Uterus (tissue), 4 donors: ENCODE results near the gene CDC42SE2. TPM values are rescaled to one million over a fixed set of nuclear protein-coding genes. Genes with fewer than 3 reads are reported as not detected.

ENCODE experiments used
- DNase-seq, 2 donors: peaks; one replicate each; pipeline ENCODE4 v3.0.0-alpha.2; 2019 to 2020
- H3K27ac ChIP-seq, 2 donors: fragments of 200-600 bp; sonication (generic); 1 replicate in 1 of 2; 2 replicates in 1 of 2; pipeline ENCODE4 v1.5.1; 2016 to 2018
- H3K27me3 ChIP-seq, 2 donors: fragments of 200-600 bp; sonication (generic); one replicate each; pipeline ENCODE4 v1.5.1; 2018 to 2019; ENCODE audit warnings: control low read depth in 1 of 2
- H3K36me3 ChIP-seq, 2 donors: fragments of 200-600 bp; sonication (generic); one replicate each; pipeline ENCODE4 v1.5.1; 2019; ENCODE audit warnings: control low read depth in 1 of 2
- H3K4me1 ChIP-seq, 2 donors: fragments of 200-600 bp; sonication (generic); one replicate each; pipeline ENCODE4 v1.5.1; 2018 to 2019; ENCODE audit warnings: control low read depth in 1 of 2
- H3K4me3 ChIP-seq, 2 donors: fragments of 200-600 bp; sonication (generic); 1 replicate in 1 of 2; 2 replicates in 1 of 2; pipeline ENCODE4 v1.5.1; 2018 to 2019; ENCODE audit warnings: mild to moderate bottlenecking in 1 of 2
- H3K9me3 ChIP-seq, 2 donors: fragments of 200-600 bp; sonication (generic); one replicate each; pipeline ENCODE4 v1.5.1; 2019; ENCODE audit warnings: control low read depth in 1 of 2
- POLR2A ChIP-seq, 2 donors: fragments of 450-650 bp; IDR thresholded peaks; one replicate each; pipeline ENCODE4 v1.6.1; 2016; ENCODE audit warnings: antibody characterized with exemption in 2 of 2, mild to moderate bottlenecking in 1 of 2, moderate library complexity in 1 of 2
- intact Hi-C: fragments of 100-400 bp; cut with DNase I; formaldehyde crosslinking; loops from one replicate; pipeline ENCODE4 v1.15.1; 2023; ENCODE audit warnings: low total_unique reads
- total RNA-seq, 4 donors: library from RNA; depleted of rRNA in 3 of 4; stranded (reverse); fragments of >200 nt in 3 of 4; gene quantifications; one replicate each; pipeline versions ENCODE4 v1.1.0 to v1.2.4, GENCODE V29; 2014 to 2023
- TF ChIP-seq, protein P1 (sequence below), 4 experiments: fragments of 200-600 bp in 2 of 4; fragments of 450-650 bp in 2 of 4; sonication (generic) in 2 of 4; IDR thresholded peaks; one replicate each; pipeline ENCODE4 v1.5.1; 2016 to 2019; ENCODE audit warnings: antibody characterized with exemption in 4 of 4, mild to moderate bottlenecking in 2 of 4, moderate library complexity in 1 of 4
- donor health status: DM: yes; HTN: yes; CAD: no.

The CDC42SE2 gene
- total RNA-seq, 4 donors from 2014 or later, result 4.6 to 62.8 (median 21.9) TPM

DNA sequence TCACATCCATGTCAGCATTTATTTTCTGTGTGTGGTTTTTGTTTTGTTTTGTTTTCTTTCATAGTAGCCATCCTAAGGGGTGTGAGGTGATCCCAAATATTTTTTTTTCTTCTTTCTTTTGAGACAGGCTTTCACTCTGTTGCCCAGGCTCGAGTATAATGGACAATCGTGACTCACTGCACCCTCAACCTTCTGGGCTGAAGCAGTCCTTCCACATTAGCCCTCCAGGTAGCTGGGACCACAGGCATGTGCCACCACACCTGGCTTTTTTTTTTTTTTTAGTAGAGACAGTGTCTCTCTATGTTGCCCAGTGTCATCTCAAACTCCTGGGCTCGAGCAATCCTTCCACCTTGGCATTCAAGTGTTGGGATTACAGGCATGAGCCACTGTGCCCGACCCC lies 59.1 kb downstream of the CDC42SE2 start:
- Histone ChIP-seq H3K27ac (no peak overlapping the region), H3K9me3 (no peaks in the 10 kb centered on the region), H3K4me3 (no peak overlapping the region), H3K27me3 (no peaks in the 10 kb centered on the region), H3K36me3 (no peaks in the 10 kb centered on the region), H3K4me1 (peaks cover 0 to 11% of the 10 kb centered on the region in 2 donors)
- TF ChIP-seq, protein P1, sequence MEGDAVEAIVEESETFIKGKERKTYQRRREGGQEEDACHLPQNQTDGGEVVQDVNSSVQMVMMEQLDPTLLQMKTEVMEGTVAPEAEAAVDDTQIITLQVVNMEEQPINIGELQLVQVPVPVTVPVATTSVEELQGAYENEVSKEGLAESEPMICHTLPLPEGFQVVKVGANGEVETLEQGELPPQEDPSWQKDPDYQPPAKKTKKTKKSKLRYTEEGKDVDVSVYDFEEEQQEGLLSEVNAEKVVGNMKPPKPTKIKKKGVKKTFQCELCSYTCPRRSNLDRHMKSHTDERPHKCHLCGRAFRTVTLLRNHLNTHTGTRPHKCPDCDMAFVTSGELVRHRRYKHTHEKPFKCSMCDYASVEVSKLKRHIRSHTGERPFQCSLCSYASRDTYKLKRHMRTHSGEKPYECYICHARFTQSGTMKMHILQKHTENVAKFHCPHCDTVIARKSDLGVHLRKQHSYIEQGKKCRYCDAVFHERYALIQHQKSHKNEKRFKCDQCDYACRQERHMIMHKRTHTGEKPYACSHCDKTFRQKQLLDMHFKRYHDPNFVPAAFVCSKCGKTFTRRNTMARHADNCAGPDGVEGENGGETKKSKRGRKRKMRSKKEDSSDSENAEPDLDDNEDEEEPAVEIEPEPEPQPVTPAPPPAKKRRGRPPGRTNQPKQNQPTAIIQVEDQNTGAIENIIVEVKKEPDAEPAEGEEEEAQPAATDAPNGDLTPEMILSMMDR (IDR thresholded peaks at IDR 0.05), result no peak
- no peak for TF ChIP-seq POLR2A (IDR thresholded peaks at IDR 0.05)
- DNase-seq, result no peak
- intact Hi-C loops, result no loop called here

DNA sequence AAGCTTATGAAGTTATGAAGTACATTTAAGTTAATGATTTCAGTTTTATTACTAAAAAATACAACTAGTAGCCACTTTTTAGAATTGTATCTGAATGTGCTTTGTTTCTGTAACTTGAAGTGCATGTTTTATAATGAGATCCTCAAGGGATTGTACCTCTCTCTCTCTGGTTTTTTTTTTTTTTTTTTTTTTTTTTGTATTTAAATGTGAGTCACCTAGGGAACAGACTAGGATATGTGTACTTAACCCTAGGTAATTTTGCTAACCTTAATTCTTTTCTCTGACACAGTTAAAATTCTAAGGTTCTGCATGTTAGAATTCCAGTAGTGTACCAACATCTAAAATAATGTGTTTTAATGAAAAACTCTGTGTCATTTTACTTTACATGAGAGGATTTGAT lies 59.5 kb downstream of the CDC42SE2 start:
- intact Hi-C loops, result no loop called here
- DNase-seq, result no peak
- no peak overlapping the region for H3K4me3 ChIP-seq
- peaks cover 0 to 11% of the 10 kb centered on the region in 2 donors for H3K4me1 ChIP-seq
- no peaks in the 10 kb centered on the region for H3K27me3 ChIP-seq
- H3K27ac ChIP-seq, result no peak overlapping the region
- no peaks in the 10 kb centered on the region for H3K9me3 ChIP-seq
- H3K36me3 ChIP-seq, result no peaks in the 10 kb centered on the region
- TF ChIP-seq, protein P1 (IDR thresholded peaks at IDR 0.05), result no peak
- TF ChIP-seq POLR2A (IDR thresholded peaks at IDR 0.05), result no peak

DNA sequence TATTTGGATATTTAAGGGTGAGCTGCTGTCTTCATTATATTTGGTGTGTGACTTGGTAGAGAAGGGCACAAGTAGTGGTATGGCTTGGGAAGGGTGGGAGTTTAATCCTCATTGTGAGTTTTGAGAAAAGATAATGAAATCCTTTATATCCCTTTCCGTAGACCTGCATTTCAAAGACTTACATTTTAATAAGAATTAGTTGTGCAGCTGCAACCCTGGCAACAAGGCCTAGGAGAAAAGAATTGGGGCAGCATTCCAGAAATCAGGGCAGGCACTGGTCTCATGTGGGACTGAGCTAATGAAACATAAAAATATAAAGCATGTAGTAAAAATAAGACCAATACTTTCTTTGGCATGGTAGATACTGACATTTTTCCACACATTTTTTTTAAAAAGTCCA lies 60.5 kb downstream of the CDC42SE2 start:
- H3K27ac ChIP-seq, result no peak overlapping the region

DNA sequence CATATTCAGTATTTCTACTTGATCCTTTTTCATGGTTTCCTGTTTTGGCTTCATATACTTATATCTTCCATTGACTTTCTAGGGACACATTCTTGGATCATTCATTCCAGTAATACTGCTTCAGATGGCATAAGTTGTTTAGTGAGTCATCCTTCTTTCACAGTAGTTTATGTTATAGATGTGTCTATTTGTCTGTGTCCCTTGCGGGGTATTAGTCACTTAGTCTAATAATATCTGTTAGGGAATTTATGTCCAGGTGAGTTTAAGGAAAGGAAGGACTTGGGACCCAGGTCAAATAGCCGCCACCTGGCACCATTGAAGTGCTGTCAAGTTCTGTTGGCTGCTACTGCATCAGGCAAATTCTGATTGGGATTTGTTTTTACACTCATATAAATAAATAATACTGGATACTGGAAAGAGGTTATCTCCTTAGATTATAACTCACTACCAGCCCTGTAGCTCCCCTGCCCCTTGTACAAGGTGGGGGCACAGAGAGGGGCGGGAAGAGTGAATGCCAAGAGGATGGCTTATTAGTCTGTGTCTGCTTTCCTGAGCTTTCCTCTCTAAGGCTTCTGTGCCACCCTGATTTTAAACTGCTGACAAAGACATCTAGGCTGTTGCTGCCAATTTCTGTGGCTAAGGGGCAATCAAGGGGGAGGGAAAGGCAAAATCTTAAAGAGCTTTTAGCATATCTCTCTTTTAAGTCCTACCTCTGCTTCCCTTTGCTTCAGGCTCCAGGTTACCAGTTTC lies 64.9 kb downstream of the CDC42SE2 start:
- H3K36me3 ChIP-seq, result no peaks in the 10 kb centered on the region
- DNase-seq, result no peak
- no peak overlapping the region for H3K4me3 ChIP-seq
- H3K9me3 ChIP-seq, result no peaks in the 10 kb centered on the region
- H3K27ac ChIP-seq, result no peak overlapping the region
- peaks cover 0 to 10% of the 10 kb centered on the region in 2 donors for H3K4me1 ChIP-seq
- H3K27me3 ChIP-seq, result no peaks in the 10 kb centered on the region
- intact Hi-C loops, result no loop called here
- TF ChIP-seq POLR2A (IDR thresholded peaks at IDR 0.05), result no peak
- TF ChIP-seq, protein P1 (IDR thresholded peaks at IDR 0.05), result no peak

More for the DNA sequence above, 60.5 kb downstream of the CDC42SE2 start:
- no peak for DNase-seq
- no peaks in the 10 kb centered on the region for H3K27me3 ChIP-seq
- no peak for TF ChIP-seq POLR2A (IDR thresholded peaks at IDR 0.05)
- TF ChIP-seq, protein P1 (IDR thresholded peaks at IDR 0.05), result no peak
- H3K4me1 ChIP-seq, result peaks cover 0 to 11% of the 10 kb centered on the region in 2 donors
- H3K36me3 ChIP-seq, result no peaks in the 10 kb centered on the region
- intact Hi-C loops, result no loop called here
- H3K4me3 ChIP-seq, result no peak overlapping the region
- H3K9me3 ChIP-seq, result no peaks in the 10 kb centered on the region

DNA sequence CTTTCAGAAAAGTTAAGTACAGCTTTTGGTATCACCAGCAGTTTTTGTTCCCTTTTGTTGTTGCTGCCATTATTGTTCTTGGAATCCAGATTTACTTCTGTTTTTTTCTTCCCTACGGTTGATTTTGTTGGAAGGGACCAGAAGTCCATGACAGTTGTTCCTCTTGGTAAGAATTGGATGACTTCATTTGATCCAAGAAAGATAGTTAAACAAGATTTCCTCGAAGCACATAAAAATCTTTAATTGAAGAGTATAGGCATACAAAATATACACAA lies 65.4 kb downstream of the CDC42SE2 start:
- peaks cover 0 to 5% of the 10 kb centered on the region in 2 donors for H3K4me1 ChIP-seq
- intact Hi-C loops, result no loop called here
- H3K4me3 ChIP-seq, result no peak overlapping the region
- no peaks in the 10 kb centered on the region for H3K9me3 ChIP-seq
- no peak overlapping the region for H3K27ac ChIP-seq
- no peaks in the 10 kb centered on the region for H3K36me3 ChIP-seq
- H3K27me3 ChIP-seq, result no peaks in the 10 kb centered on the region
- TF ChIP-seq POLR2A (IDR thresholded peaks at IDR 0.05), result no peak
- TF ChIP-seq, protein P1 (IDR thresholded peaks at IDR 0.05), result no peak
- DNase-seq, result no peak
